Ascending aorta (tissue), 2 donors: Measurements from ENCODE around the gene ARF3. TPM values are rescaled to one million over a fixed set of nuclear protein-coding genes. Genes with fewer than 3 reads are reported as not detected.

ENCODE experiments used
- DNase-seq, 2 donors: peaks; one replicate each; pipeline ENCODE4 v3.0.0-alpha.2; 2019; ENCODE audit warnings: low spot score in 2 of 2
- H3K27ac ChIP-seq, 2 donors: fragments of 200-600 bp; sonication (generic); one replicate each; pipeline ENCODE4 v1.5.1; 2016 to 2017; ENCODE audit warnings: mild to moderate bottlenecking in 1 of 2
- H3K27me3 ChIP-seq: fragments of 200-600 bp; sonication (generic); one replicate; pipeline ENCODE4 v1.5.1; 2017
- H3K36me3 ChIP-seq, 2 donors: fragments of 200-600 bp; sonication (generic); one replicate each; pipeline ENCODE4 v1.5.1; 2016
- H3K4me1 ChIP-seq, 2 donors: fragments of 200-600 bp; sonication (generic); one replicate each; pipeline ENCODE4 v1.5.1; 2016 to 2017; ENCODE audit warnings: mild to moderate bottlenecking in 1 of 2
- H3K4me3 ChIP-seq, 2 donors: fragments of 200-600 bp; sonication (generic); one replicate each; pipeline ENCODE4 v1.5.1; 2016 to 2017; ENCODE audit warnings: mild to moderate bottlenecking in 1 of 2
- H3K9me3 ChIP-seq, 2 donors: fragments of 200-600 bp; sonication (generic); one replicate each; pipeline ENCODE4 v1.5.1; 2016
- intact Hi-C: fragments of 100-400 bp; cut with DNase I; formaldehyde crosslinking; loops from one replicate; pipeline ENCODE4 v1.15.1; 2023
- total RNA-seq: library from RNA; depleted of rRNA; stranded (reverse); fragments of >200 nt; gene quantifications from one replicate; pipeline ENCODE4 v1.1.0, GENCODE V29; 2016
- TF ChIP-seq, protein P1 (sequence below), 3 experiments: fragments of 200-600 bp in 2 of 3; fragments of 450-650 bp in 1 of 3; sonication (generic) in 2 of 3; IDR thresholded peaks; one replicate each; pipeline ENCODE4 v1.5.1; 2016 to 2019; ENCODE audit warnings: antibody characterized with exemption in 3 of 3, mild to moderate bottlenecking in 1 of 3, moderate library complexity in 1 of 3

The ARF3 gene
- total RNA-seq, 1 donor from 2014 or later: 68.4 TPM

DNA sequence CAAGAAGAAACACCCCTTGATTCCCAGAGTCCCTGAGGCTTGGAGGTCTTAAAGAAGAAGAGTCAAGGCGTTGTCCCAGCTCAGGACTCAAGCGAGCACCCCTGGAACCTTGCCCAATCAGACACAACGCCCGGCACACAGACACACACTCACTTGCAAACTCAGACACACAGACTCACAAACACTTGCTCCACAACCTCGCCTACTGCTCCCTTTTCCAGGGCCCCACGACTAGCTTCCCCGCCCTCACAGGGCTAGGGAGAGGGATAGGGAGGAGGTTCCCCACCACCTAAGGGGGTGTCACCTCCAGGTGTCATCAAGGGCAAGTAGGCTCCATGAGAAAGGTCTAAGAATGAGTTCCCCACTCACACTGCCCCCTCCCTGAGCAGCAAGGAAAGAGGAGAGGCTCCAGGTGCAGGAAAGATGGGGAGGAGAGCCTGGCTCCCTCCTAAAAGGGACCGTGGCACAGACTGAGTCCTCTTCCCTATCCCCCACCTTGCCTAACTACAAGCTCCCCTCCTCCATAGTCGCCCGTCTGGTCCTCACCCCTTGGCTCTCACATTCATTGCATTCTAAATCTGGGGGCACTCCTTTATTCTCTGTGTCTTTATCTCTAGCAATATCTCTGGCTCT is 13.5 kb upstream of the ARF3 start:
- TF ChIP-seq, protein P1, sequence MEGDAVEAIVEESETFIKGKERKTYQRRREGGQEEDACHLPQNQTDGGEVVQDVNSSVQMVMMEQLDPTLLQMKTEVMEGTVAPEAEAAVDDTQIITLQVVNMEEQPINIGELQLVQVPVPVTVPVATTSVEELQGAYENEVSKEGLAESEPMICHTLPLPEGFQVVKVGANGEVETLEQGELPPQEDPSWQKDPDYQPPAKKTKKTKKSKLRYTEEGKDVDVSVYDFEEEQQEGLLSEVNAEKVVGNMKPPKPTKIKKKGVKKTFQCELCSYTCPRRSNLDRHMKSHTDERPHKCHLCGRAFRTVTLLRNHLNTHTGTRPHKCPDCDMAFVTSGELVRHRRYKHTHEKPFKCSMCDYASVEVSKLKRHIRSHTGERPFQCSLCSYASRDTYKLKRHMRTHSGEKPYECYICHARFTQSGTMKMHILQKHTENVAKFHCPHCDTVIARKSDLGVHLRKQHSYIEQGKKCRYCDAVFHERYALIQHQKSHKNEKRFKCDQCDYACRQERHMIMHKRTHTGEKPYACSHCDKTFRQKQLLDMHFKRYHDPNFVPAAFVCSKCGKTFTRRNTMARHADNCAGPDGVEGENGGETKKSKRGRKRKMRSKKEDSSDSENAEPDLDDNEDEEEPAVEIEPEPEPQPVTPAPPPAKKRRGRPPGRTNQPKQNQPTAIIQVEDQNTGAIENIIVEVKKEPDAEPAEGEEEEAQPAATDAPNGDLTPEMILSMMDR (IDR thresholded peaks at IDR 0.05): no peak
- DNase-seq: no peak
- H3K27ac ChIP-seq: no peak overlapping the region
- H3K9me3 ChIP-seq: no peaks in the 10 kb centered on the region
- peak overlapping the region in 1 of 2 donors; percentile 55 for H3K4me3 ChIP-seq
- peaks cover 4% of the 10 kb centered on the region for H3K27me3 ChIP-seq
- intact Hi-C loops: no loop called here
- H3K36me3 ChIP-seq: no peaks in the 10 kb centered on the region
- peaks cover 0 to 8% of the 10 kb centered on the region in 2 donors for H3K4me1 ChIP-seq

GRCh38 chr12:48969833-48970701 is 12.8 kb upstream of the ARF3 start:
- H3K27me3 ChIP-seq: peaks cover 4% of the 10 kb centered on the region
- no peak for DNase-seq
- H3K4me1 ChIP-seq: peaks cover 0 to 8% of the 10 kb centered on the region in 2 donors
- peak overlapping the region in 1 of 2 donors; percentile 10 for H3K4me3 ChIP-seq
- no peaks in the 10 kb centered on the region for H3K9me3 ChIP-seq
- H3K27ac ChIP-seq: no peak overlapping the region
- intact Hi-C loops: no loop called here
- H3K36me3 ChIP-seq: no peaks in the 10 kb centered on the region
- TF ChIP-seq, protein P1 (IDR thresholded peaks at IDR 0.05): peak in 1 of 3 experiments; percentile 7

- intact Hi-C loops: no loop called here
- peaks cover 0 to 8% of the 10 kb centered on the region in 2 donors for H3K4me1 ChIP-seq
- no peak overlapping the region for H3K4me3 ChIP-seq
- no peak for DNase-seq
- H3K27me3 ChIP-seq: peaks cover 4% of the 10 kb centered on the region
- H3K36me3 ChIP-seq: no peaks in the 10 kb centered on the region
- H3K9me3 ChIP-seq: no peaks in the 10 kb centered on the region
- TF ChIP-seq, protein P1 (IDR thresholded peaks at IDR 0.05): no peak
- H3K27ac ChIP-seq: no peak overlapping the region
These were observed 12.0 kb upstream of the ARF3 start for GRCh38 chr12:48969160-48969771.

GRCh38 chr12:48968467-48968866 is 11.2 kb upstream of the ARF3 start:
- intact Hi-C loops: no loop called here
- H3K4me3 ChIP-seq: no peak overlapping the region
- H3K27ac ChIP-seq: no peak overlapping the region
- H3K27me3 ChIP-seq: peaks cover 4% of the 10 kb centered on the region
- no peak for DNase-seq
- TF ChIP-seq, protein P1 (IDR thresholded peaks at IDR 0.05): no peak
- no peaks in the 10 kb centered on the region for H3K36me3 ChIP-seq
- H3K4me1 ChIP-seq: peaks cover 0 to 8% of the 10 kb centered on the region in 2 donors
- H3K9me3 ChIP-seq: no peaks in the 10 kb centered on the region

DNA sequence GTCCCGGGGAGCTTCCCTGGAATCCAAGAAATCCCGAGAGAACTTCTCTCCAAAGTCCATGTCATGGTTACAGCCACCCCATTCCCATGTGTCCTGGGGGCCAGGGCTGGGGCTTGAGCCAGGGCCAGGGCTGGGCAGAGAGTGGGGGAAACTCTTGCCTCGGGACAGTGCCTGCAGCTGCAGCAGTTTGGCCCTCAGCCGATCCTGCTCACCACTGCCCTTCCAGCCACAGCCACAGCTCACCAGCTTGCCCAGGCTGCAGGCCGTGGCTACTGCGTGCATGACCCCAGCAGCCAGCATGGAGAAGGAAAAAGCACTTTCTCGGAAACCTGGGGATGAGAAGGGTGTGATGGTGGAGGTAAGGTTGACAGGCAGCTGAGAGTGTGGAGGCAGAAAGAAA is 10.7 kb upstream of the ARF3 start:
- Histone ChIP-seq H3K4me3 (no peak overlapping the region), H3K36me3 (no peaks in the 10 kb centered on the region), H3K27me3 (peaks cover 4% of the 10 kb centered on the region), H3K4me1 (peaks cover 0 to 8% of the 10 kb centered on the region in 2 donors), H3K27ac (no peak overlapping the region), H3K9me3 (no peaks in the 10 kb centered on the region)
- DNase-seq: no peak
- TF ChIP-seq, protein P1 (IDR thresholded peaks at IDR 0.05): no peak
- intact Hi-C loops: no loop called here
